HEK293 (cell line): Measurements from ENCODE around the gene FEZ2.

ENCODE experiments used
- CTCF ChIP-seq: fragments of 450-650 bp; formaldehyde crosslinking; IDR thresholded peaks from 2 replicates; pipeline ENCODE4 v1.5.1; 2016; ENCODE audit warnings: missing biosample characterization, missing genetic modification characterization
- EGR2 ChIP-seq: fragments of 450-650 bp; formaldehyde crosslinking; IDR thresholded peaks from 2 replicates; pipeline ENCODE4 v1.5.1; 2016; ENCODE audit warnings: low read depth, missing biosample characterization, missing genetic modification characterization
- ZFP37 ChIP-seq: fragments of 450-650 bp; formaldehyde crosslinking; IDR thresholded peaks from 2 replicates; pipeline ENCODE4 v1.5.1; 2016; ENCODE audit warnings: missing biosample characterization, missing genetic modification characterization
- ZNF274 ChIP-seq, 2 experiments: fragments of 200-500 bp in 1 of 2; fragments of 450-650 bp in 1 of 2; sonication (Bioruptor generic) in 1 of 2; formaldehyde crosslinking in 1 of 2; IDR thresholded peaks; 2 replicates each; pipeline versions ENCODE4 v1.5.1 to v1.6.1; 2014 to 2016; ENCODE audit warnings: borderline replicate concordance in 1 of 2, inconsistent platforms in 1 of 2, low read length in 1 of 2, missing biosample characterization in 1 of 2, missing genetic modification characterization in 1 of 2
- ZNF292 ChIP-seq: fragments of 450-650 bp; formaldehyde crosslinking; IDR thresholded peaks from 2 replicates; pipeline ENCODE4 v1.5.1; 2016; ENCODE audit warnings: low read depth, missing biosample characterization, missing genetic modification characterization, borderline replicate concordance
- ZNF600 ChIP-seq: fragments of 450-650 bp; formaldehyde crosslinking; IDR thresholded peaks from 2 replicates; pipeline ENCODE4 v1.5.1; 2016; ENCODE audit warnings: missing biosample characterization, missing genetic modification characterization
- ZNF670 ChIP-seq: fragments of 450-650 bp; formaldehyde crosslinking; IDR thresholded peaks from 2 replicates; pipeline ENCODE4 v1.5.1; 2016; ENCODE audit warnings: missing biosample characterization, missing genetic modification characterization, low read depth
- ZSCAN18 ChIP-seq: fragments of 450-650 bp; formaldehyde crosslinking; IDR thresholded peaks from 2 replicates; pipeline ENCODE4 v1.5.1; 2016; ENCODE audit warnings: missing biosample characterization, missing genetic modification characterization
- TF ChIP-seq, protein P1 (sequence below): fragments of 450-650 bp; formaldehyde crosslinking; IDR thresholded peaks from 2 replicates; pipeline ENCODE4 v1.5.1; 2016; ENCODE audit warnings: missing biosample characterization, missing genetic modification characterization, borderline replicate concordance

- TF ChIP-seq CTCF (tag by site-specific recombination) (no peak), ZNF600 (tag by site-specific recombination) (no peak), EGR2 (no peak), ZNF274 (IDR thresholded peaks at IDR 0.05; ENCODE audit: low read length) (no peak), ZNF274 (tag by site-specific recombination; IDR thresholded peaks at IDR 0.05; ENCODE audit: borderline replicate concordance) (no peak), ZFP37 (tag by site-specific recombination) (no peak), ZNF292 (no peak), ZSCAN18 (no peak), ZNF670 (tag by site-specific recombination) (no peak)
- TF ChIP-seq, protein P1, sequence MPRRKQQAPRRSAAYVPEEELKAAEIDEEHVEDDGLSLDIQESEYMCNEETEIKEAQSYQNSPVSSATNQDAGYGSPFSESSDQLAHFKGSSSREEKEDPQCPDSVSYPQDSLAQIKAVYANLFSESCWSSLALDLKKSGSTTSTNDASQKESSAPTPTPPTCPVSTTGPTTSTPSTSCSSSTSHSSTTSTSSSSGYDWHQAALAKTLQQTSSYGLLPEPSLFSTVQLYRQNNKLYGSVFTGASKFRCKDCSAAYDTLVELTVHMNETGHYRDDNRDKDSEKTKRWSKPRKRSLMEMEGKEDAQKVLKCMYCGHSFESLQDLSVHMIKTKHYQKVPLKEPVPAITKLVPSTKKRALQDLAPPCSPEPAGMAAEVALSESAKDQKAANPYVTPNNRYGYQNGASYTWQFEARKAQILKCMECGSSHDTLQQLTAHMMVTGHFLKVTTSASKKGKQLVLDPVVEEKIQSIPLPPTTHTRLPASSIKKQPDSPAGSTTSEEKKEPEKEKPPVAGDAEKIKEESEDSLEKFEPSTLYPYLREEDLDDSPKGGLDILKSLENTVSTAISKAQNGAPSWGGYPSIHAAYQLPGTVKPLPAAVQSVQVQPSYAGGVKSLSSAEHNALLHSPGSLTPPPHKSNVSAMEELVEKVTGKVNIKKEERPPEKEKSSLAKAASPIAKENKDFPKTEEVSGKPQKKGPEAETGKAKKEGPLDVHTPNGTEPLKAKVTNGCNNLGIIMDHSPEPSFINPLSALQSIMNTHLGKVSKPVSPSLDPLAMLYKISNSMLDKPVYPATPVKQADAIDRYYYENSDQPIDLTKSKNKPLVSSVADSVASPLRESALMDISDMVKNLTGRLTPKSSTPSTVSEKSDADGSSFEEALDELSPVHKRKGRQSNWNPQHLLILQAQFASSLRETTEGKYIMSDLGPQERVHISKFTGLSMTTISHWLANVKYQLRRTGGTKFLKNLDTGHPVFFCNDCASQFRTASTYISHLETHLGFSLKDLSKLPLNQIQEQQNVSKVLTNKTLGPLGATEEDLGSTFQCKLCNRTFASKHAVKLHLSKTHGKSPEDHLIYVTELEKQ (tag by site-specific recombination), result no peak
Observed at GRCh38 chr2:36618381-36618780, 20.4 kb upstream of the FEZ2 start.
